Testis (tissue), 3 donors: ENCODE measurements around the gene GANC. TPM values are rescaled to one million over a fixed set of nuclear protein-coding genes. Genes with fewer than 3 reads are reported as not detected.

Source experiments
- DNase-seq: peaks from one replicate; pipeline ENCODE4 v3.0.0-alpha.2; 2019
- H3K27ac ChIP-seq, 2 donors: fragments of 200-600 bp; sonication (generic); one replicate each; pipeline ENCODE4 v1.5.1; 2019
- H3K27me3 ChIP-seq: fragments of 200-600 bp; sonication (generic); one replicate; pipeline ENCODE4 v1.5.1; 2019
- H3K36me3 ChIP-seq: fragments of 200-600 bp; sonication (generic); one replicate; pipeline ENCODE4 v1.5.1; 2017; ENCODE audit warnings: low read depth; ENCODE audit errors: missing control alignments
- H3K4me1 ChIP-seq: fragments of 200-600 bp; sonication (generic); one replicate; pipeline ENCODE4 v1.5.1; 2019
- H3K4me3 ChIP-seq, 2 donors: fragments of 200-600 bp; sonication (generic); one replicate each; pipeline ENCODE4 v1.5.1; 2017 to 2019
- H3K9me3 ChIP-seq: fragments of 200-600 bp; sonication (generic); one replicate; pipeline ENCODE4 v1.5.1; 2017
- CTCF ChIP-seq, 3 experiments: fragments of 450-650 bp in 2 of 3; fragments of 200-600 bp in 1 of 3; sonication (generic) in 1 of 3; IDR thresholded peaks; one replicate each; pipeline ENCODE4 v1.5.1; 2016 to 2019; ENCODE audit warnings: antibody characterized with exemption in 3 of 3, mild to moderate bottlenecking in 2 of 3, moderate library complexity in 1 of 3
- POLR2A ChIP-seq: fragments of 450-650 bp; IDR thresholded peaks from one replicate; pipeline ENCODE4 v1.6.1; 2017; ENCODE audit warnings: antibody characterized with exemption, mild to moderate bottlenecking, moderate library complexity
- WGBS, 2 donors: methylation state at CpG; one replicate each; pipeline ENCODE4 v1.1.5; 2018; 5-methylcytosine and 5-hydroxymethylcytosine counted together
- intact Hi-C: fragments of 100-400 bp; cut with DNase I; formaldehyde crosslinking; loops from one replicate; pipeline ENCODE4 v1.15.1; 2023; ENCODE audit warnings: low total_unique reads
- polyA plus RNA-seq: library from polyadenylated mRNA; stranded (reverse); fragments of 350-450 nt; fragmentation: Illumina TruSeq; extraction: RNeasy Lipid Tissue Mini Kit (QIAGEN cat#74804); gene quantifications from one replicate; pipeline ENCODE4 v1.2.3, GENCODE V29; 2014; ENCODE audit warnings: low read depth, low replicate concordance; ENCODE audit not compliant: insufficient read depth
- total RNA-seq, 2 donors: library from RNA; depleted of rRNA; stranded (reverse); fragments of >200 nt; gene quantifications; one replicate each; pipeline ENCODE4 v1.2.3, GENCODE V29; 2016

The GANC gene
- total and polyA plus RNA-seq, 3 donors from 2014 or later = 37.6 to 63.4 (median 54.8) TPM

DNA sequence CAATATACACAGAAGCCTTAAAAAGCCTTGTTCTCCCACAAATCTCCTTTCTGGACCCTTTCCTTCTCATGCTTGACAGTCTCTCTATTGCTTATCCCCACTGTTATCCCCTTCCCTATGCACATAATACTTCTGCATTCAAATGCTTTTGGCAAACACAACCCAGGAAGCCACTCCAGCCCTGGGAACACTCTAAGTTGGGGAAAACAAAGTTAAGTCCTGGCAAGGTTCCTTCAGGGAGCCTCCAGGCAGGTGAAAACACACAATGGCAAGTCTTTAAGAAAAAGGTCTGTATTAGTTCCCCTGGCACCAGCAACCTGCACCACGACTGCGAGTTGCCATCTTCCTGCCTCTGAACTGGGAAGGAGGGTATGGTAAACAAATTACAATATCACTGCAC is 19.7 kb upstream of the GANC start:
- Histone ChIP-seq H3K9me3 (no peaks in the 10 kb centered on the region), H3K27me3 (no peaks in the 10 kb centered on the region), H3K4me3 (no peak overlapping the region), H3K4me1 (no peaks in the 10 kb centered on the region), H3K27ac (no peak overlapping the region), H3K36me3 (no peaks in the 10 kb centered on the region)
- DNase-seq = no peak
- intact Hi-C loops = no loop called here
- WGBS, 2 donors = 93 to 96% methylated on average over 2 of the region's 2 CpGs
- TF ChIP-seq CTCF (IDR thresholded peaks at IDR 0.05) (no peak), POLR2A (no peak)

DNA sequence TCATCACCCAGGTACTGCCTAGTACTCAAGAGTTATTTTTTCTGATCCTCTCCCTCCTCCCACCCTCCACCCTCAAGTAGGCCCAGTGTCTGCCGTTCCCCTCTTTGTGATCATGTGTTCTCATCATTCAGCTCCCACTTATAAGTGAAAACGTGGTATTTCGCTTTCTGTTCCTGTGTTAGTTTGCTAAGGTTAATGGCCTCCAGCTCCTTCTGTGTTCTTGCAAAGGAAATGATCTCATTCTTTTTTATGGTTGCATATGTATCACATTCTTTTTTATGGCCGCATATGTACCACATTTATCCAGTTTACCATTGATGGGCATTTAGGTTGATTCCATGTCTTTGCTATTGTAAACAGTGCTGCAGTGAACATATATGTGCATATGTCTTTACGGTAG is 8.2 kb upstream of the GANC start:
- no peak overlapping the region for H3K4me3 ChIP-seq
- no peaks in the 10 kb centered on the region for H3K9me3 ChIP-seq
- WGBS, 2 donors = 91 to 96% methylated on average over 5 of the region's 5 CpGs
- no peaks in the 10 kb centered on the region for H3K36me3 ChIP-seq
- DNase-seq = no peak
- H3K4me1 ChIP-seq = no peaks in the 10 kb centered on the region
- H3K27ac ChIP-seq = no peak overlapping the region
- H3K27me3 ChIP-seq = no peaks in the 10 kb centered on the region
- TF ChIP-seq POLR2A = no peak
- no peak for TF ChIP-seq CTCF (IDR thresholded peaks at IDR 0.05)
- intact Hi-C loops = no loop called here

GRCh38 chr15:42267286-42267685 is 5.7 kb upstream of the GANC start:
- no peak for DNase-seq
- TF ChIP-seq CTCF (IDR thresholded peaks at IDR 0.05) = no peak
- no peak for TF ChIP-seq POLR2A
- intact Hi-C loops = no loop called here

DNA sequence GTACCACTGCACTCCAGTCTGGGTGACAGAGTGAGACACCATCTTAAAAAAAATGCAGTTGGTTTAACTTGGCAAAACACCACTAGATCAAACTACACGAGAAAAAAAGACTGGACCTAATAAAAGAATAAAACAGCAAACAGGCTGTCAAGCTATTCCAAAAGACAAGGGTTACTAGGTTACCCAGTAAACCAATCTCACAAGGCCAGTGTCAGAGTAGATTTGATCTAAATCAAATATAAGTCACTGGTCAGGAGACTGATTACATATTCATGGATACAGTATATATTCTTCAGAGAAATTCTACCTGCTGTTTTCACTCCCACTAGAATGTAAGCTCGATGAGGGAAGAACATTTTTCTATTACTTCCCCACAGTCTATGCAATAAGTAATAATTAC is 2.5 kb upstream of the GANC start:
- Histone ChIP-seq H3K27ac (no peak overlapping the region), H3K4me1 (peaks cover 19% of the 10 kb centered on the region), H3K36me3 (no peaks in the 10 kb centered on the region), H3K4me3 (no peak overlapping the region), H3K9me3 (no peaks in the 10 kb centered on the region), H3K27me3 (no peaks in the 10 kb centered on the region)
- no peak for TF ChIP-seq CTCF (IDR thresholded peaks at IDR 0.05)
- TF ChIP-seq POLR2A = no peak
- 44 to 46% methylated on average over 2 of the region's 2 CpGs for WGBS, 2 donors
- intact Hi-C loops = no loop called here
- DNase-seq = no peak

More at GRCh38 chr15:42267286-42267685, 5.7 kb upstream of the GANC start:
- Histone ChIP-seq H3K4me1 (peaks cover 5% of the 10 kb centered on the region), H3K4me3 (no peak overlapping the region), H3K9me3 (no peaks in the 10 kb centered on the region), H3K27me3 (no peaks in the 10 kb centered on the region), H3K36me3 (no peaks in the 10 kb centered on the region), H3K27ac (no peak overlapping the region)

DNA sequence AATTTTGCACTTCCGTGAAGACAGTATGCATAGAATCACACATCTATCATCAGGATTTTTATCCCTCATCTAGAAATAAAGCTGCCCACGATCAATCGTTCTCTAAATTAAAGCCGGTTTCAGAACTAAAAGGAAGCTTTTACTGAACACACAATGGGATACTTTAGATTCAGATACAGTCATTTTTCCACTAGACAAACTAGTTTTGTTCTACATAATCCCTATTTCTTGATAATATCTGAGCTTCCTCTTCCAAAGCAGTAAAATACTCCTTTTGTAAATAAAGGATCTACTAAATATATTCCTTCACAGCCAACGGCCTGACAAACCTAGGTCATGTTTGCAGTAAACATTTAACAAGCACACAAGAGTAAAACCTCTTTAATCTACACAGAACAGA is 2.0 kb upstream of the GANC start:
- TF ChIP-seq CTCF (IDR thresholded peaks at IDR 0.05) (no peak), POLR2A (no peak)
- DNase-seq = no peak
- peaks cover 21% of the 10 kb centered on the region for H3K4me1 ChIP-seq
- no peaks in the 10 kb centered on the region for H3K27me3 ChIP-seq
- intact Hi-C loops = no loop called here
- no peak overlapping the region for H3K4me3 ChIP-seq
- H3K9me3 ChIP-seq = no peaks in the 10 kb centered on the region
- WGBS, 2 donors = 64 to 70% methylated on average over 5 of the region's 5 CpGs
- H3K36me3 ChIP-seq = no peaks in the 10 kb centered on the region
- no peak overlapping the region for H3K27ac ChIP-seq
